ENCODE measurements around the gene BRINP1. TPM values are rescaled to one million over a fixed set of nuclear protein-coding genes. Genes with fewer than 3 reads are reported as not detected.
"Not testable (repeated sequence)": the region's sequence is repeated elsewhere in the genome, so short reads cannot be mapped to it uniquely, and the experiment has no call there.

The BRINP1 gene
- total RNA-seq, 1 experiment from 2014 or later, result 14.0 TPM

- Mint-ChIP-seq H3K9me3 (peaks cover 0 to 2% of the 10 kb centered on the region in 2 experiments; a peak in 1 of 5 replicates), H3K27me3 (ENCODE audit: low read depth) (no peaks in the 10 kb centered on the region; the same call in 1 of the 2 replicates), H3K4me3 (no peak overlapping the region), H3K4me1 (peaks cover 19 to 26% of the 10 kb centered on the region in 2 experiments), H3K36me3 (ENCODE audit: insufficient read depth in 1 of 3, low read depth in 3 of 3) (peaks cover 0 to 7% (median 2%) of the 10 kb centered on the region in 3 experiments; a peak in 4 of 7 replicates), H3K27ac (no peak overlapping the region; a peak in 1 of 7 replicates)
- Histone ChIP-seq H2AFZ (ENCODE audit: low read length) (no peak overlapping the region), H3K27me3 (ENCODE audit: insufficient read depth, low read length) (no peaks in the 10 kb centered on the region), H3K9ac (ENCODE audit: extremely low read depth, insufficient read length, low read length) (no peak overlapping the region), H3K4ac (ENCODE audit: low read depth, low read length) (no peak overlapping the region), H3K79me1 (ENCODE audit: insufficient read depth, low read depth, low read length, poor library complexity, severe bottlenecking) (no peaks in the 10 kb centered on the region), H4K5ac (ENCODE audit: insufficient read length, low read depth, low read length) (no peak overlapping the region), H2BK12ac (ENCODE audit: insufficient read length, low read depth, low read length) (no peak overlapping the region), H2BK20ac (ENCODE audit: low read depth, low read length, poor library complexity, severe bottlenecking) (no peak overlapping the region), H3K56ac (ENCODE audit: insufficient read length, low read depth, low read length) (no peak overlapping the region), H3K18ac (ENCODE audit: insufficient read length, low read depth, low read length) (no peak overlapping the region), H3K4me1 (ENCODE audit: insufficient read depth, low read length) (no peaks in the 10 kb centered on the region), H3K23me2 (ENCODE audit: insufficient read length, low read depth, low read length, poor library complexity, severe bottlenecking) (no peaks in the 10 kb centered on the region), H4K8ac (replicated peaks; ENCODE audit: insufficient read length, low read depth, low read length) (no peak overlapping the region), H2AK5ac (ENCODE audit: insufficient read length, low read length) (no peak overlapping the region), H4K91ac (ENCODE audit: insufficient read length, low read depth, low read length) (no peak overlapping the region), H3K79me2 (ENCODE audit: insufficient read depth, low read length) (no peaks in the 10 kb centered on the region), H2BK15ac (ENCODE audit: low read depth, low read length) (no peak overlapping the region), H3K9me3 (ENCODE audit: control insufficient read depth, low read depth, low read length) (no peaks in the 10 kb centered on the region), H2BK5ac (ENCODE audit: insufficient read length, low read length) (no peak overlapping the region), H3K4me2 (ENCODE audit: insufficient read depth, insufficient read length, low read length) (no peak overlapping the region), H2BK120ac (ENCODE audit: low read depth, low read length, poor library complexity, severe bottlenecking) (no peak overlapping the region), H3K23ac (ENCODE audit: insufficient read length, low read depth, low read length) (no peak overlapping the region), H3K14ac (ENCODE audit: insufficient read depth, low read length) (no peak overlapping the region), H3K27ac (ENCODE audit: insufficient read length, low read depth, low read length) (no peak overlapping the region), H3T11ph (ENCODE audit: low read length) (no peak overlapping the region), H4K20me1 (ENCODE audit: control insufficient read depth, insufficient read depth, insufficient read length) (no peaks in the 10 kb centered on the region)
- no peak for DNase-seq
- WGBS (ENCODE audit: extremely low coverage, insufficient read length, low lambda C conversion rate), result no CpG with 5 or more reads among the region's 1 CpG
- no peak for TF ChIP-seq CTCF (conservative IDR thresholded peaks at IDR 0.05)
Measured at GRCh38 chr9:119175581-119175980, 193.7 kb downstream of the BRINP1 start.

- not testable (repeated sequence) for H3K56ac ChIP-seq (ENCODE audit: insufficient read length, low read depth, low read length); H4K20me1 ChIP-seq (ENCODE audit: control insufficient read depth, insufficient read depth, insufficient read length); H3K79me2 ChIP-seq (ENCODE audit: insufficient read depth, low read length); H4K8ac ChIP-seq (replicated peaks; ENCODE audit: insufficient read length, low read depth, low read length); H2BK15ac ChIP-seq (ENCODE audit: low read depth, low read length); H4K5ac ChIP-seq (ENCODE audit: insufficient read length, low read depth, low read length); H3K27ac ChIP-seq (ENCODE audit: insufficient read length, low read depth, low read length); H2BK20ac ChIP-seq (ENCODE audit: low read depth, low read length, poor library complexity, severe bottlenecking); H3K79me1 ChIP-seq (ENCODE audit: insufficient read depth, low read depth, low read length, poor library complexity, severe bottlenecking); H2BK5ac ChIP-seq (ENCODE audit: insufficient read length, low read length); H3K23me2 ChIP-seq (ENCODE audit: insufficient read length, low read depth, low read length, poor library complexity, severe bottlenecking); H3K4ac ChIP-seq (ENCODE audit: low read depth, low read length); H3K23ac ChIP-seq (ENCODE audit: insufficient read length, low read depth, low read length); H3K4me1 Mint-ChIP-seq; H3T11ph ChIP-seq (ENCODE audit: low read length); H3K9me3 Mint-ChIP-seq; H3K4me1 ChIP-seq (ENCODE audit: insufficient read depth, low read length); H3K9me3 ChIP-seq (ENCODE audit: control insufficient read depth, low read depth, low read length); H3K27me3 Mint-ChIP-seq (ENCODE audit: low read depth); H3K27me3 ChIP-seq (ENCODE audit: insufficient read depth, low read length); H2BK120ac ChIP-seq (ENCODE audit: low read depth, low read length, poor library complexity, severe bottlenecking); H2BK12ac ChIP-seq (ENCODE audit: insufficient read length, low read depth, low read length); H4K91ac ChIP-seq (ENCODE audit: insufficient read length, low read depth, low read length); H2AK5ac ChIP-seq (ENCODE audit: insufficient read length, low read length)
- H3K4me3 Mint-ChIP-seq, result peak overlapping the region; percentile 85
- Histone ChIP-seq H3K18ac (ENCODE audit: insufficient read length, low read depth, low read length) (peak overlapping the region; percentile 97), H2AFZ (ENCODE audit: low read length) (peak overlapping the region; percentile 69), H3K9ac (ENCODE audit: extremely low read depth, insufficient read length, low read length) (peak overlapping the region; percentile 93), H3K4me2 (ENCODE audit: insufficient read depth, insufficient read length, low read length) (peak overlapping the region; percentile 57), H3K14ac (ENCODE audit: insufficient read depth, low read length) (peak overlapping the region; percentile 96; the same call in 1 of the 2 replicates)
- no CpG with 5 or more reads among the region's 27 CpGs for WGBS (ENCODE audit: extremely low coverage, insufficient read length, low lambda C conversion rate)
- H3K27ac Mint-ChIP-seq, result peak overlapping the region; percentile 80 to 99 (median 99)
- H3K36me3 Mint-ChIP-seq (ENCODE audit: insufficient read depth in 1 of 3, low read depth in 3 of 3), result peaks cover 14 to 16% (median 15%) of the 10 kb centered on the region in 3 experiments
- DNase-seq, result peak; percentile 72
Measured at GRCh38 chr9:119169222-119169621, 200.0 kb downstream of the BRINP1 start.

All from H9 (cell line).